GM12891 (cell line): ENCODE results near the gene TTC28.
"Not testable (repeated sequence)": the region's sequence is repeated elsewhere in the genome, so short reads cannot be mapped to it uniquely, and the experiment has no call there.

ENCODE experiments used
- DNase-seq: peaks from one replicate; pipeline ENCODE4 v3.0.0; 2011; ENCODE audit warnings: low spot score; ENCODE audit not compliant: insufficient read length
- FAIRE-seq: peaks from 2 replicates; lab custom pipeline; 2011; peaks lifted over from hg19 to GRCh38; lab: Jason Lieb, UNC
- PAX5 ChIP-seq: IDR thresholded peaks from 2 replicates; pipeline ENCODE4 v1.6.1; 2011; ENCODE audit warnings: low read length, moderate library complexity, mild to moderate bottlenecking; ENCODE audit not compliant: insufficient read depth, severe bottlenecking
- POLR2A ChIP-seq: IDR thresholded peaks from 2 replicates; pipeline ENCODE4 v1.6.1; 2011; ENCODE audit warnings: low read depth, low read length, control low read depth
- POLR2AphosphoS5 ChIP-seq: IDR thresholded peaks from 2 replicates; pipeline ENCODE4 v1.6.1; 2011; ENCODE audit warnings: low read depth, low read length, control low read depth
- POU2F2 ChIP-seq: IDR thresholded peaks from 2 replicates; pipeline ENCODE4 v1.6.1; 2011; ENCODE audit warnings: low read depth, mild to moderate bottlenecking, control low read depth, low read length, moderate library complexity
- SPI1 ChIP-seq: IDR thresholded peaks from 2 replicates; pipeline ENCODE4 v1.6.1; 2011; ENCODE audit warnings: low read depth, low read length, control low read depth
- TAF1 ChIP-seq: IDR thresholded peaks from 2 replicates; pipeline ENCODE4 v1.6.1; 2011; ENCODE audit warnings: low read depth, low read length, control low read depth

TTC28 gene

GRCh38 chr22:28670161-28670560 is 9.5 kb downstream of the TTC28 start:
- FAIRE-seq (no peak), DNase-seq (no peak)

GRCh38 chr22:28669387-28669786 is 10.3 kb downstream of the TTC28 start:
- TF ChIP-seq POLR2A (no peak), POLR2AphosphoS5 (no peak), TAF1 (no peak), POU2F2 (no peak), SPI1 (no peak), PAX5 (no peak)
- no peak for DNase-seq
- no peak for FAIRE-seq

More at GRCh38 chr22:28670161-28670560, 9.5 kb downstream of the TTC28 start:
- TF ChIP-seq TAF1: no peak
- TF ChIP-seq POLR2AphosphoS5: no peak
- no peak for TF ChIP-seq POLR2A
- TF ChIP-seq POU2F2: no peak
- no peak for TF ChIP-seq PAX5
- TF ChIP-seq SPI1: no peak

GRCh38 chr22:28663569-28663942 is 16.1 kb downstream of the TTC28 start:
- not testable (repeated sequence) for FAIRE-seq, DNase-seq

- DNase-seq (no peak), FAIRE-seq (no peak)
- TF ChIP-seq POLR2AphosphoS5 (no peak), TAF1 (no peak), SPI1 (no peak), POU2F2 (no peak), POLR2A (no peak), PAX5 (no peak)
These were observed 21.2 kb downstream of the TTC28 start for GRCh38 chr22:28658448-28658847.

GRCh38 chr22:28656181-28656580 is 23.5 kb downstream of the TTC28 start:
- no peak for TF ChIP-seq POLR2A
- no peak for TF ChIP-seq POLR2AphosphoS5
- no peak for TF ChIP-seq SPI1
- no peak for TF ChIP-seq TAF1
- no peak for TF ChIP-seq PAX5
- no peak for TF ChIP-seq POU2F2
- FAIRE-seq: no peak
- DNase-seq: no peak

- no peak for FAIRE-seq
These were observed 29.2 kb downstream of the TTC28 start for GRCh38 chr22:28650463-28650862.

DNA sequence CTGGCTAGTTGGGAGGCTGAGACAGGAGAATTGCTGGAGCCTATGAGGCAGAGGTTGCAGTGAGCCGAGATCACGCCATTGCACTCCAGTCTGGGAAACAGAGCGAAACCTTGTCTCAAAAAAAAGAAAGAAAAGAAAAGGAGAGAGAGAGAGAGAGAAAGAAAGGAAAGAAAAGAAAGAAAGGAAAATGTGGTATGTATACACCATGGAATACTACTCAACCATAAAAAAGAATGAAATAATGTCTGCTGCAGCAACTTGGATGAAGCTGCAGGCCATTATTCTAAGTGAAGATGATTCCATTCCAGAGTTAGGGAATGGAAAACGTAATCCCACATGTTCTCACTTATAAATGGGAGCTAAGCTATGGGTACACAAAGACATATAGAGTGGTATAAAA is 30.8 kb downstream of the TTC28 start:
- DNase-seq (no peak), FAIRE-seq (no peak)
- TF ChIP-seq POU2F2 (no peak), POLR2AphosphoS5 (no peak), PAX5 (no peak), POLR2A (no peak), TAF1 (no peak), SPI1 (no peak)

More at GRCh38 chr22:28650463-28650862, 29.2 kb downstream of the TTC28 start:
- DNase-seq: no peak
- TF ChIP-seq POU2F2 (no peak), POLR2A (no peak), PAX5 (no peak), TAF1 (no peak), POLR2AphosphoS5 (no peak), SPI1 (no peak)

DNA sequence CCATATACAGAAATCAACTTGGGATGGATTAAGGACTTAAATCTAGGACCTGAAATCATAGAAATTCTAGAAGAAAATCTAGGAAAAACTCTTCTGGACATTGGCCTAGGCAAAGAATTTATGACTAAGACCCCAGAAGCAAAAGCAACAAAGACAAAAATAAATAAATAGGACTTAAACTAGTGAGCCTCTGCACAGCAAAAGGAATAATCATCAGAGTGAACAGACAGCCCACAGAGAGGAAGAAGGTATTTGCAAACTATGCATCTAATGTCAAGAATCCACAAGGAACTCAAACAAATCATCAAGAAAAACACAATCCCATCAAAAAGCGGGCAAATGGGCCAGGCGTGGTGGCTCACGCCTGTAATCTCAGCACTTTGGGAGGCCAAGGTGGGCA is 32.4 kb downstream of the TTC28 start:
- FAIRE-seq (no peak), DNase-seq (no peak)
- no peak for TF ChIP-seq POLR2A
- no peak for TF ChIP-seq POLR2AphosphoS5
- no peak for TF ChIP-seq TAF1
- no peak for TF ChIP-seq SPI1
- no peak for TF ChIP-seq PAX5
- no peak for TF ChIP-seq POU2F2

DNA sequence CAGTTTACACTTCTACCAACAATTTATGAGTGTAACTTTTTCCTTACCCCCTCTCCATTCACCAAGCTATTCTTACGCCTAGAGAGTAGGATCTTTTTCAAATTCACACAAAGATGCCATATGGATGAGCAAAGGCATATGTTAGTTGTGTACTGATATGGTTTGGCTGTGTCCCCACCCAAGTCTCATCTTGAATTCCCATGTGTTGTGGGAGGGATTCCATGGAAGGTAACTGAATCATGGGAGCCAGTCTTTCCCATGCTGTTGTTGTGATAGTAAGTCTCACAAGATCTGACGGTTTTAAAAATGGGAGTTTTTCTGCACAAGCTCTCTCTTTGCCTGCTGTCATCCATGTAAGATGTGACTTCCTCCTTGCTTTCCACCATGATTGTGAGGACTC is 40.3 kb downstream of the TTC28 start:
- FAIRE-seq (no peak), DNase-seq (no peak)
- TF ChIP-seq POU2F2 (no peak), PAX5 (no peak)

DNA sequence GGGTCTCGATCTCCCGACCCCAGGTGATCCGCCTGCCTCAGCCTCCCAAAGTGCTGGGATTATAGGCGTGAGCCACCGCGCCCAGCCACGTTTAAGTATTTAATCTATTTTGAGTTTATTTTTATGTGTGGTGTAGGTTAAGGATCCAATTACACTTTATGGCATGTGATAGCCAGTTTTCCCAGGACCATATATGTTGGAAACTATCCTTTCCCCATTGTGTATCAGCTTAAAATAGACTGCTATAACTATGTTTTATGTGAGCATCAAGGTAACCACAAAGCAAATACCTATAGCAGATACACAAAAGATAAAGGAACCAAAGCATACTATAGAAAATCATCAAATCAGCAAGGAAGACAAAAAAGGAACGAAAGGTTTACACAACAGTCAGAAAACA is 42.4 kb downstream of the TTC28 start:
- TF ChIP-seq SPI1 (no peak), PAX5 (no peak), TAF1 (no peak), POU2F2 (no peak), POLR2A (no peak), POLR2AphosphoS5 (no peak)
- DNase-seq (no peak), FAIRE-seq (no peak)

DNA sequence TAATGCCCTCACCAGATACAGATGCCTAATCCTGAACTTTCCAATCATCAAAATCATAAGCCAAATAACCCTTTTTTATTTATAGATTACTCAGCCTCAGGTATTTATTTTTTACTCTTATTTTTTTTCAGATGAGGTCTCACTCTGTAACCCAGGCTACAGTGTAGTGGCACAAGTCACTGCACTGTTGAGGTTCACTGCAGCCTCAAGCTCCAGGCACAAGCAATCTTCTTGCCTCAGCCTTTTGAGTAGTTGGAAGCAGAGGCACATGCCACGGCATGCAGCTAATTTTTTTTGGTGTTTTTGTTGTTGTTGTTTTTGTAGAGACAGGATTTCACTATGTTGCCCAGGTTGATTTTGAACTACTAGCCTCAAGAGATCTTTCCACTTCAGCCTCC is 49.5 kb downstream of the TTC28 start:
- no peak for DNase-seq
- FAIRE-seq: no peak
- TF ChIP-seq POU2F2 (no peak), POLR2AphosphoS5 (no peak), TAF1 (no peak), SPI1 (no peak), POLR2A (no peak), PAX5 (no peak)

DNA sequence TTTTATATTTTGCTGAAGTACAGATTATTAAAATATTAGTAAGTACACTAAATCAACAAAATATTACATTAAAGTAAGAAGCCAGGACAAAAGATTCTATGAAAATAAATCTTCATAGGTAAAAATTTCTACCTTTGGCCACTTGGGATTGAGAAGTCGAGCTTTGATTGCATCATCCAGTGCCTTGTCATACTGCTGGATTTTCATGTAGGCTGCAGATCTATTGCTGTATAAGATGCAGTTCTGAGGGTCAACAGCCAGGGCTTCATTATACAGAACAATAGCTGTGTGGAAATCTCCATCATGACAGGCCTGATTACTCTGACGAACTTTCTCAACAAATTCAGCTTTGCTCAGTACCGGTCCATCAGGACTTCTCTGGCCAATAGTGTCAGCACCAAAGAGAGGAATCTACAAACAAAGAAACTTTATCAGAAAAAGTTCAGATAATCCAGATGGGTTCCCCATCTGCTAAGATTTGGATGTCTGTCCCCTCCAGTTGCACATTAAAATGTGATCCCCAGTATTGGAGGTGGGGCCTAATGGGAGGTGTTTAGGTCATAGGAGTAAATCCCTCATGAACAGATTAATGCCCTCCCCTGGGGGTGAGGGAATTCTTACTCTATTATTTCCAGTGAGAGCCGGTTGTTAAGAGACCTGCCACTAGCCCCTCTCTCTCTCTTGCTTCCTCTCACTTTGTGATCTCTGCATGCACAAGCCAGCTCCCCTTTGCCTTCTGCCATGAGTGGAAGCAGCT is 50.0 kb downstream of the TTC28 start:
- no peak for DNase-seq
- FAIRE-seq: no peak

More for the DNA sequence above, 50.0 kb downstream of the TTC28 start:
- no peak for TF ChIP-seq PAX5
- no peak for TF ChIP-seq TAF1
- TF ChIP-seq POLR2AphosphoS5: no peak
- TF ChIP-seq SPI1: no peak
